Muscle layer of duodenum (tissue), 2 donors: Measurements from ENCODE around the gene MDN1.

Source experiments
- H3K27ac ChIP-seq: one replicate; pipeline ENCODE4 v1.7.0; 2013; ENCODE audit warnings: mild to moderate bottlenecking, low read length
- H3K27me3 ChIP-seq: one replicate; pipeline ENCODE4 v1.7.0; 2013; ENCODE audit warnings: low read depth, mild to moderate bottlenecking, control low read depth, low read length
- H3K36me3 ChIP-seq, 2 donors: one replicate each; pipeline ENCODE4 v1.7.0; 2013; ENCODE audit warnings: low read length in 2 of 2, control low read depth in 1 of 2, mild to moderate bottlenecking in 1 of 2; ENCODE audit not compliant: insufficient read depth in 2 of 2, control insufficient read depth in 1 of 2
- H3K4me1 ChIP-seq, 2 donors: one replicate each; pipeline ENCODE4 v1.7.0; 2013; ENCODE audit warnings: low read length in 2 of 2, mild to moderate bottlenecking in 2 of 2, control low read depth in 1 of 2, moderate library complexity in 1 of 2; ENCODE audit not compliant: insufficient read depth in 2 of 2, control insufficient read depth in 1 of 2
- H3K4me3 ChIP-seq, 2 donors: one replicate each; pipeline ENCODE4 v1.7.0; 2013; ENCODE audit warnings: low read length in 2 of 2, low read depth in 1 of 2, mild to moderate bottlenecking in 1 of 2
- H3K9me3 ChIP-seq, 2 donors: one replicate each; pipeline ENCODE4 v1.7.0; 2013; ENCODE audit warnings: low read length in 2 of 2, control low read depth in 1 of 2, mild to moderate bottlenecking in 1 of 2; ENCODE audit not compliant: control insufficient read depth in 1 of 2
- donor health status: healthy.

Gene MDN1

GRCh38 chr6:89692256-89692655 lies 127.3 kb downstream of the MDN1 start:
- H3K4me3 ChIP-seq = no peak overlapping the region
- no peaks in the 10 kb centered on the region for H3K27me3 ChIP-seq
- no peaks in the 10 kb centered on the region for H3K9me3 ChIP-seq
- no peak overlapping the region for H3K27ac ChIP-seq
- H3K4me1 ChIP-seq = no peaks in the 10 kb centered on the region
- H3K36me3 ChIP-seq = peaks cover 76 to 83% of the 10 kb centered on the region in 2 donors

GRCh38 chr6:89690944-89691324 lies 128.7 kb downstream of the MDN1 start:
- no peaks in the 10 kb centered on the region for H3K4me1 ChIP-seq
- H3K27me3 ChIP-seq = no peaks in the 10 kb centered on the region
- H3K9me3 ChIP-seq = no peaks in the 10 kb centered on the region
- H3K27ac ChIP-seq = no peak overlapping the region
- H3K36me3 ChIP-seq = peaks cover 74 to 87% of the 10 kb centered on the region in 2 donors
- no peak overlapping the region for H3K4me3 ChIP-seq

- Histone ChIP-seq H3K27me3 (no peaks in the 10 kb centered on the region), H3K36me3 (peaks cover 76 to 84% of the 10 kb centered on the region in 2 donors), H3K4me1 (no peaks in the 10 kb centered on the region), H3K27ac (no peak overlapping the region), H3K9me3 (no peaks in the 10 kb centered on the region), H3K4me3 (peak overlapping the region in 1 of 2 donors; percentile 31)
These were observed 129.9 kb downstream of the MDN1 start for GRCh38 chr6:89689732-89690131.

GRCh38 chr6:89688328-89688727 lies 131.3 kb downstream of the MDN1 start:
- Histone ChIP-seq H3K27ac (no peak overlapping the region), H3K27me3 (no peaks in the 10 kb centered on the region), H3K4me3 (no peak overlapping the region), H3K9me3 (no peaks in the 10 kb centered on the region), H3K36me3 (peaks cover 67 to 83% of the 10 kb centered on the region in 2 donors), H3K4me1 (no peaks in the 10 kb centered on the region)

- no peaks in the 10 kb centered on the region for H3K4me1 ChIP-seq
- H3K27ac ChIP-seq = no peak overlapping the region
- H3K36me3 ChIP-seq = peaks cover 56 to 84% of the 10 kb centered on the region in 2 donors
- H3K9me3 ChIP-seq = no peaks in the 10 kb centered on the region
- H3K4me3 ChIP-seq = no peak overlapping the region
- H3K27me3 ChIP-seq = no peaks in the 10 kb centered on the region
These were observed 134.3 kb downstream of the MDN1 start for GRCh38 chr6:89685311-89685710.

- peaks cover 63 to 86% of the 10 kb centered on the region in 2 donors for H3K36me3 ChIP-seq
- H3K9me3 ChIP-seq = no peaks in the 10 kb centered on the region
- H3K4me1 ChIP-seq = no peaks in the 10 kb centered on the region
- no peak overlapping the region for H3K4me3 ChIP-seq
- no peak overlapping the region for H3K27ac ChIP-seq
- no peaks in the 10 kb centered on the region for H3K27me3 ChIP-seq
These were observed 136.6 kb downstream of the MDN1 start for GRCh38 chr6:89682991-89683390.

GRCh38 chr6:89681983-89682564 lies 137.5 kb downstream of the MDN1 start:
- H3K9me3 ChIP-seq = no peaks in the 10 kb centered on the region
- no peaks in the 10 kb centered on the region for H3K4me1 ChIP-seq
- H3K27me3 ChIP-seq = no peaks in the 10 kb centered on the region
- H3K4me3 ChIP-seq = no peak overlapping the region
- no peak overlapping the region for H3K27ac ChIP-seq
- H3K36me3 ChIP-seq = peaks cover 61 to 84% of the 10 kb centered on the region in 2 donors

- Histone ChIP-seq H3K27me3 (no peaks in the 10 kb centered on the region), H3K4me3 (no peak overlapping the region), H3K27ac (no peak overlapping the region), H3K4me1 (peaks cover 0 to 8% of the 10 kb centered on the region in 2 donors), H3K36me3 (peaks cover 62 to 78% of the 10 kb centered on the region in 2 donors), H3K9me3 (no peaks in the 10 kb centered on the region)
These were observed 139.0 kb downstream of the MDN1 start for GRCh38 chr6:89680551-89680950.

GRCh38 chr6:89680150-89680549 lies 139.4 kb downstream of the MDN1 start:
- peaks cover 0 to 8% of the 10 kb centered on the region in 2 donors for H3K4me1 ChIP-seq
- H3K27me3 ChIP-seq = no peaks in the 10 kb centered on the region
- no peak overlapping the region for H3K4me3 ChIP-seq
- H3K9me3 ChIP-seq = no peaks in the 10 kb centered on the region
- peaks cover 62 to 78% of the 10 kb centered on the region in 2 donors for H3K36me3 ChIP-seq
- no peak overlapping the region for H3K27ac ChIP-seq

- H3K4me1 ChIP-seq = peaks cover 0 to 8% of the 10 kb centered on the region in 2 donors
- H3K4me3 ChIP-seq = no peak overlapping the region
- H3K9me3 ChIP-seq = no peaks in the 10 kb centered on the region
- no peaks in the 10 kb centered on the region for H3K27me3 ChIP-seq
- H3K27ac ChIP-seq = no peak overlapping the region
- peaks cover 62 to 81% of the 10 kb centered on the region in 2 donors for H3K36me3 ChIP-seq
These were observed 140.1 kb downstream of the MDN1 start for GRCh38 chr6:89679215-89680120.

- Histone ChIP-seq H3K36me3 (peaks cover 67 to 82% of the 10 kb centered on the region in 2 donors), H3K27ac (no peak overlapping the region), H3K4me3 (no peak overlapping the region), H3K4me1 (peaks cover 0 to 8% of the 10 kb centered on the region in 2 donors), H3K9me3 (no peaks in the 10 kb centered on the region), H3K27me3 (no peaks in the 10 kb centered on the region)
These were observed 141.1 kb downstream of the MDN1 start for GRCh38 chr6:89678531-89678930.
